ENCODE measurements around the gene FIP1L1.

Gene FIP1L1

GRCh38 chr4:53354012-53354722 is 23.3 kb upstream of the FIP1L1 start:
- Histone ChIP-seq H3K27me3 (ENCODE audit: insufficient read depth, low read length, poor library complexity, severe bottlenecking) (no peaks in the 10 kb centered on the region), H3K4me2 (ENCODE audit: low read depth, low read length, poor library complexity, severe bottlenecking) (no peak overlapping the region), H2AFZ (ENCODE audit: low read length) (no peak overlapping the region), H3K9me3 (ENCODE audit: insufficient read depth, low read depth, low read length) (no peaks in the 10 kb centered on the region), H4K20me1 (ENCODE audit: insufficient read depth, low read length, poor library complexity, severe bottlenecking) (no peaks in the 10 kb centered on the region), H3K4me3 (ENCODE audit: low read length, poor library complexity, severe bottlenecking) (no peak overlapping the region), H3K79me2 (ENCODE audit: insufficient read depth, low read length) (peaks cover 8% of the 10 kb centered on the region), H3K9ac (ENCODE audit: low read depth, low read length, poor library complexity, severe bottlenecking) (no peak overlapping the region), H3K9me2 (replicated peaks; ENCODE audit: low read depth, low read length) (no peaks in the 10 kb centered on the region), H3K4me1 (ENCODE audit: insufficient read depth, low read length, poor library complexity, severe bottlenecking) (peaks cover 5% of the 10 kb centered on the region), H3K36me3 (ENCODE audit: insufficient read depth, low read length) (peaks cover 15% of the 10 kb centered on the region; the same call in 1 of the 2 replicates), H3F3A (ENCODE audit: low read depth) (no peaks in the 10 kb centered on the region)
- no peak for TF ChIP-seq EZH2phosphoT487 (IDR thresholded peaks at IDR 0.05; ENCODE audit: borderline replicate concordance)
- TF ChIP-seq CTCF (conservative IDR thresholded peaks at IDR 0.05; ENCODE audit: low read length): no peak

- peaks cover 19% of the 10 kb centered on the region for H3K79me2 ChIP-seq (ENCODE audit: insufficient read depth, low read length)
- TF ChIP-seq CTCF (conservative IDR thresholded peaks at IDR 0.05; ENCODE audit: low read length): no peak
- TF ChIP-seq EZH2phosphoT487 (IDR thresholded peaks at IDR 0.05; ENCODE audit: borderline replicate concordance): no peak
- H3K4me3 ChIP-seq (ENCODE audit: low read length, poor library complexity, severe bottlenecking): no peak overlapping the region
- peaks cover 20% of the 10 kb centered on the region for H3K4me1 ChIP-seq (ENCODE audit: insufficient read depth, low read length, poor library complexity, severe bottlenecking)
- H3K9me2 ChIP-seq (replicated peaks; ENCODE audit: low read depth, low read length): no peaks in the 10 kb centered on the region
- no peak overlapping the region for H2AFZ ChIP-seq (ENCODE audit: low read length)
- H3K9me3 ChIP-seq (ENCODE audit: insufficient read depth, low read depth, low read length): no peaks in the 10 kb centered on the region
- H3K36me3 ChIP-seq (ENCODE audit: insufficient read depth, low read length): peaks cover 7% of the 10 kb centered on the region; the same call in 1 of the 2 replicates
- H4K20me1 ChIP-seq (ENCODE audit: insufficient read depth, low read length, poor library complexity, severe bottlenecking): no peaks in the 10 kb centered on the region
- H3K27me3 ChIP-seq (ENCODE audit: insufficient read depth, low read length, poor library complexity, severe bottlenecking): no peaks in the 10 kb centered on the region
- no peaks in the 10 kb centered on the region for H3F3A ChIP-seq (ENCODE audit: low read depth)
- H3K9ac ChIP-seq (ENCODE audit: low read depth, low read length, poor library complexity, severe bottlenecking): no peak overlapping the region
- no peak overlapping the region for H3K4me2 ChIP-seq (ENCODE audit: low read depth, low read length, poor library complexity, severe bottlenecking)
Measured at GRCh38 chr4:53355930-53356521, 21.4 kb upstream of the FIP1L1 start.

- H3K36me3 ChIP-seq (ENCODE audit: insufficient read depth, low read length): no peaks in the 10 kb centered on the region
- H3K9me3 ChIP-seq (ENCODE audit: insufficient read depth, low read depth, low read length): no peaks in the 10 kb centered on the region
- peaks cover 46% of the 10 kb centered on the region for H3K4me1 ChIP-seq (ENCODE audit: insufficient read depth, low read length, poor library complexity, severe bottlenecking)
- no peak overlapping the region for H2AFZ ChIP-seq (ENCODE audit: low read length)
- H3K79me2 ChIP-seq (ENCODE audit: insufficient read depth, low read length): peaks cover 55% of the 10 kb centered on the region
- H3K9me2 ChIP-seq (replicated peaks; ENCODE audit: low read depth, low read length): no peaks in the 10 kb centered on the region
- TF ChIP-seq CTCF (conservative IDR thresholded peaks at IDR 0.05; ENCODE audit: low read length) (no peak), EZH2phosphoT487 (IDR thresholded peaks at IDR 0.05; ENCODE audit: borderline replicate concordance) (no peak)
- no peaks in the 10 kb centered on the region for H3F3A ChIP-seq (ENCODE audit: low read depth)
- no peaks in the 10 kb centered on the region for H3K27me3 ChIP-seq (ENCODE audit: insufficient read depth, low read length, poor library complexity, severe bottlenecking)
- peak overlapping the region; percentile 40 for H3K9ac ChIP-seq (ENCODE audit: low read depth, low read length, poor library complexity, severe bottlenecking)
- H3K4me2 ChIP-seq (ENCODE audit: low read depth, low read length, poor library complexity, severe bottlenecking): peak overlapping the region; percentile 91
- peaks cover 5% of the 10 kb centered on the region for H4K20me1 ChIP-seq (ENCODE audit: insufficient read depth, low read length, poor library complexity, severe bottlenecking)
- H3K4me3 ChIP-seq (ENCODE audit: low read length, poor library complexity, severe bottlenecking): peak overlapping the region; percentile 98
Measured at GRCh38 chr4:53361451-53361850, 16.0 kb upstream of the FIP1L1 start.

Data from Loucy (cell line).